Fibroblast of villous mesenchyme (primary cell): ENCODE data around the gene TMPRSS2. TPM values are rescaled to one million over a fixed set of nuclear protein-coding genes. Genes with fewer than 3 reads are reported as not detected.

Experiments used
- DNase-seq: peaks from one replicate; pipeline ENCODE4 v3.0.0-alpha.2; 2010; ENCODE audit warnings: low read depth
- H3K4me3 ChIP-seq: 2 replicates; pipeline ENCODE4 v1.5.1; 2011; ENCODE audit warnings: low read depth, mild to moderate bottlenecking, low read length
- CTCF ChIP-seq: IDR thresholded peaks from 2 replicates; pipeline ENCODE4 v1.5.1; 2012; ENCODE audit warnings: low read depth, mild to moderate bottlenecking, low read length; ENCODE audit not compliant: insufficient read depth
- total RNA-seq: library from RNA; depleted of rRNA; stranded (reverse); fragments of >200 nt; gene quantifications from 2 replicates; pipeline ENCODE4 v1.2.3, GENCODE V29; 2012

The TMPRSS2 gene
- total RNA-seq, 1 donor = not detected

GRCh38 chr21:41497788-41498187 is 10.2 kb downstream of the TMPRSS2 start:
- DNase-seq = no peak
- H3K4me3 ChIP-seq = no peak overlapping the region
- TF ChIP-seq CTCF = no peak

GRCh38 chr21:41497008-41497407 is 10.9 kb downstream of the TMPRSS2 start:
- no peak for TF ChIP-seq CTCF
- DNase-seq = no peak
- H3K4me3 ChIP-seq = no peak overlapping the region

- no peak for TF ChIP-seq CTCF
- H3K4me3 ChIP-seq = no peak overlapping the region
Observed at GRCh38 chr21:41494242-41494641, 13.7 kb downstream of the TMPRSS2 start.

GRCh38 chr21:41491412-41491811 is 16.5 kb downstream of the TMPRSS2 start:
- no peak for DNase-seq
- no peak for TF ChIP-seq CTCF
- no peak overlapping the region for H3K4me3 ChIP-seq

More at GRCh38 chr21:41494242-41494641, 13.7 kb downstream of the TMPRSS2 start:
- DNase-seq = no peak

GRCh38 chr21:41490330-41490729 is 17.6 kb downstream of the TMPRSS2 start:
- TF ChIP-seq CTCF = no peak
- H3K4me3 ChIP-seq = no peak overlapping the region
- DNase-seq = no peak

- no peak for TF ChIP-seq CTCF
- no peak overlapping the region for H3K4me3 ChIP-seq
- no peak for DNase-seq
Observed at GRCh38 chr21:41489329-41489728, 18.6 kb downstream of the TMPRSS2 start.

GRCh38 chr21:41488080-41488479 is 19.9 kb downstream of the TMPRSS2 start:
- TF ChIP-seq CTCF = no peak
- no peak overlapping the region for H3K4me3 ChIP-seq
- DNase-seq = no peak
